Melanocyte of skin (primary cell): Measurements from ENCODE around the gene DENND1A. TPM values are rescaled to one million over a fixed set of nuclear protein-coding genes. Genes with fewer than 3 reads are reported as not detected.

Source experiments
- small RNA-seq, 2 donors: library from RNA; depleted of rRNA; stranded (forward); fragments of <200 nt; gene quantifications; one replicate each; pipeline ENCODE3, GENCODE V24; 2012
- total RNA-seq, 2 donors: library from RNA; depleted of rRNA; stranded (reverse); fragments of >200 nt; gene quantifications; 2 replicates each; pipeline ENCODE4 v1.2.3, GENCODE V29; 2012

DENND1A gene, protein sequence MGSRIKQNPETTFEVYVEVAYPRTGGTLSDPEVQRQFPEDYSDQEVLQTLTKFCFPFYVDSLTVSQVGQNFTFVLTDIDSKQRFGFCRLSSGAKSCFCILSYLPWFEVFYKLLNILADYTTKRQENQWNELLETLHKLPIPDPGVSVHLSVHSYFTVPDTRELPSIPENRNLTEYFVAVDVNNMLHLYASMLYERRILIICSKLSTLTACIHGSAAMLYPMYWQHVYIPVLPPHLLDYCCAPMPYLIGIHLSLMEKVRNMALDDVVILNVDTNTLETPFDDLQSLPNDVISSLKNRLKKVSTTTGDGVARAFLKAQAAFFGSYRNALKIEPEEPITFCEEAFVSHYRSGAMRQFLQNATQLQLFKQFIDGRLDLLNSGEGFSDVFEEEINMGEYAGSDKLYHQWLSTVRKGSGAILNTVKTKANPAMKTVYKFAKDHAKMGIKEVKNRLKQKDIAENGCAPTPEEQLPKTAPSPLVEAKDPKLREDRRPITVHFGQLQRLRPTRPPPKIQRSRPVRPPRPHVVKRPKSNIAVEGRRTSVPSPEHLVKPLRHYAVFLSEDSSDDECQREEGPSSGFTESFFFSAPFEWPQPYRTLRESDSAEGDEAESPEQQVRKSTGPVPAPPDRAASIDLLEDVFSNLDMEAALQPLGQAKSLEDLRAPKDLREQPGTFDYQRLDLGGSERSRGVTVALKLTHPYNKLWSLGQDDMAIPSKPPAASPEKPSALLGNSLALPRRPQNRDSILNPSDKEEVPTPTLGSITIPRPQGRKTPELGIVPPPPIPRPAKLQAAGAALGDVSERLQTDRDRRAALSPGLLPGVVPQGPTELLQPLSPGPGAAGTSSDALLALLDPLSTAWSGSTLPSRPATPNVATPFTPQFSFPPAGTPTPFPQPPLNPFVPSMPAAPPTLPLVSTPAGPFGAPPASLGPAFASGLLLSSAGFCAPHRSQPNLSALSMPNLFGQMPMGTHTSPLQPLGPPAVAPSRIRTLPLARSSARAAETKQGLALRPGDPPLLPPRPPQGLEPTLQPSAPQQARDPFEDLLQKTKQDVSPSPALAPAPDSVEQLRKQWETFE
- 10 to 100 TPM in 1 of 2 donors, 1 to 10 TPM in 1; 8.7 to 12.7 TPM for total RNA-seq

DNA sequence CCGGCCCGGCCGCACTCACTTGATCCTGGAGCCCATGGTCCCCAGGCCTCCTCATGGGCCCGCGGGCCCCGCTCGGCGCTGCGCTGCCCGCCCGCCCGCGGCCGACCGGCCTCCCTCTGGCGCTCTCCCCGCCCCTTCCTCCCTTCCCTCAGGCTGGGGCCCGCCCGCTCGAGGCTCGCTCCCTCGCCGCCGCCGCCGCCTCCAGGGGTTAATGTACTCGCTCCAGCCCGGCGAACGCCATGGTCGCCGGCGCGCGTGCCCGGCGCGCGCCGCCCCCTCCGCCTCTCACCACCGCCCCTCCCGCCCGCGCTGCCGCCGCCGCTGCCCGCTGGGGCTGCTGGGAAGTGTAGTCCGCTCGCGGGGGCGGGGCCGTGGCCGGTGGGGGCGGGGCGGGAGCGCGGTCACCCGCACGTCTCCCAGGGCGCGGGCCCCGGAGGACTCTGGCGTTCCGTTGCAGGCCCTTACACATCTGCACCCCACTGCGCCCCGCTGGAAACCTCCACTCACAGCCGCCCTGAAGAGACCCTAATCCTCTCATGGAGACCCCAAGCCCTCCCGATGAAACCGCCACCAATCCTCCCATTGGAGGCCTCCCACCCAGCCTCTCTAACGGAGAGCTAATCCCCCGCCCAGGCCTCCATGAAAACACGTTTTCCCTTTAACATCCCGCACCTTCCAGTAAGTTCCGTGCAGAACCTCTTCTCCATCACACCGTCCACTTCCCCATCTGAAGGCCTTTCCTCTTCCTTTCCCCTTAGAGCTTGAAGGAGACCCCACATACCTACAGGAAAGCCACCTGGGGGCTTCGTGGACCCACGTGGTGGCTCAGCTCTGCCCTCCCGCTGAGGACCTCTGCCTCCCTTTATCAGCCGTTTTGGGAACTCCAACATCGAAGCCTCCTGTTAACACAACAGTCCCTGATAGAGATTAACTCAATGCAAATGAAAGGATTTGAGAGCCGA is at the start of gene DENND1A:
Gene DENND1A (minus strand): TSS at position 257 of the 962 bp plus-strand sequence. CDS start 221 bp downstream, at position 36.

DNA sequence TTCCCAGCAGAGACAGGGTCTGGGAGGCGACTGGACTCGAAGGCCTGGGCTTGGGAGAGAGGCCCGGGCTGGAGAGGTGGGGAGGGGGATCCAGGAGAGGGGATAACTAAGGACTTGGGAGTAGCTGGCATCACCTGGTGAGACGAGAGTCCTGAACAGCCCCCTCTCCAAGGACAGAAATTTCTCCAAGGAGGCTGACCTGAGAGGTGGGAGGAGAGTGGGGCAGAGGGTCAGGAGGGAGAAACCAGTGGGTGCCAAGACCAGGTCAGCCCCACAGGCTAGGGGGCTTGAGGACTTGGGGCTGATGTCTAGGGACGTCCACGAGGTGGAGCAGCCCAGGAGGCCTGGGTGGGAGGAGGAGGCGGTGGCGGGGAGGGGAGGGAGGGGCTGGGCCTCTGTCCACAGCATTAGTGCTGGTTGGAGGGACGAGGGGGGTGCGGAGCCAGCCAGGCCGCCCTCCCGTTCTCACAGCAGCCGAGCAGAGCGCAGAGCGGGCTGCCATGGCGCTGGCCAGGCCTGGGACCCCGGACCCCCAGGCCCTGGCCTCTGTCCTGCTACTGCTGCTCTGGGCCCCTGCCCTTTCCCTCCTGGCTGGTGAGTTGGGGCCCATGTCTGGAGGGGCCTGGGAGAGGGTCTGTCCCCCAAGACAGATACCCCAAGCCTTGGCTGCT is 574.0 kb downstream of the DENND1A start, which contains the start of gene CRB2:
Gene CRB2 (plus strand): TSS at position 437 of the 671 bp plus-strand sequence. CDS start 64 bp downstream, at position 501.

Small RNA genes lying within 50 kb of the gene (small RNA-seq; reads per million reads assigned to genes)
- gene MIR601 (0 reads per million in 2 donors), gene MIR7150 (0 to 0.04 reads per million in 2 donors)

Other genes starting within 250 kb of the DENND1A start
- not detected for gene LHX2, start 81.6 kb upstream of the DENND1A start, total RNA-seq